NCI-H524 (cell line): Measurements from ENCODE around the gene NRM.

Source experiments
- DNase-seq, 2 experiments: peaks; one replicate each; lab custom pipeline; 2025; lab: John Stamatoyannopoulos, UW

The NRM gene

GRCh38 chr6:30688569-30688968, 2.2 kb downstream of the NRM start:
- DNase-seq = no peak

DNA sequence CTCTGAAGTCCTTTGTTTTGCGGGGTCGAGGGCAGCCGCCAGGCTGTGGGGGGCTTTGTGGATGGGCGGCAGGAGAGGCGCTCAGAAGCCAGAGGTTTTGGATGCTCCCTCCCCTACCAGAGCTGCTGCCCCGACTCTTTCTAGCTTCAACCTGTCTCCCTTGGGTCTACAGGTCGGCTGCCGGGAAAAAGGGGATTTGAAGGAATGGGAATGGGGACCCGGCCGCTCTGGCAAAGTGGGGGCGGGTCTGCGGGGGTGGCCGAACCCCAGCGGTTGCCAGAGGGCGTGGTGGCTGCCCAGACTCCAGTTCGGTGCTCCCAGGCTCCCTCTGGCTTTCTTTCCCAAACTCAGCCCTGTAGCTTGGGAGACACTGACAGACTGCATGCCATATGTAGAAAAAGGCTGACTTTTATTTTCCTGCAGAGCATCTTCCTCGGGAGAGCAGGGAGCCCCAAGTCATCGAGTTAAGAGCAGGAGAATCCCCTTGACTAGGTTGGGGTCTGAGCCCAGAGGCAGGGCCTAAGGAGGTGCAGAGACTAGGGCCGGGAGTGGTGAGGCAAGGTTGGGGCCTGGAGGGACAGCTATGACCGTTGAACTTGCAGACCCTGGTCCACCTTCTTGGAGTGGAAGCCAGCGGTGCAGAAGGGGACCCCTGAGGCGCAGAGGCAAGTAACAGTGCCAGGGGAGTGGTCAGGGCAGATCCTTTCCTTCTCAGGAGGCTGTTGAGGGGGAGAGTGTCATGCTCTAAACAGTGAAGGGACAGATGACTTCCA, 2.9 kb downstream of the NRM start:
- DNase-seq = peak in 1 of 2 experiments; percentile 31

DNA sequence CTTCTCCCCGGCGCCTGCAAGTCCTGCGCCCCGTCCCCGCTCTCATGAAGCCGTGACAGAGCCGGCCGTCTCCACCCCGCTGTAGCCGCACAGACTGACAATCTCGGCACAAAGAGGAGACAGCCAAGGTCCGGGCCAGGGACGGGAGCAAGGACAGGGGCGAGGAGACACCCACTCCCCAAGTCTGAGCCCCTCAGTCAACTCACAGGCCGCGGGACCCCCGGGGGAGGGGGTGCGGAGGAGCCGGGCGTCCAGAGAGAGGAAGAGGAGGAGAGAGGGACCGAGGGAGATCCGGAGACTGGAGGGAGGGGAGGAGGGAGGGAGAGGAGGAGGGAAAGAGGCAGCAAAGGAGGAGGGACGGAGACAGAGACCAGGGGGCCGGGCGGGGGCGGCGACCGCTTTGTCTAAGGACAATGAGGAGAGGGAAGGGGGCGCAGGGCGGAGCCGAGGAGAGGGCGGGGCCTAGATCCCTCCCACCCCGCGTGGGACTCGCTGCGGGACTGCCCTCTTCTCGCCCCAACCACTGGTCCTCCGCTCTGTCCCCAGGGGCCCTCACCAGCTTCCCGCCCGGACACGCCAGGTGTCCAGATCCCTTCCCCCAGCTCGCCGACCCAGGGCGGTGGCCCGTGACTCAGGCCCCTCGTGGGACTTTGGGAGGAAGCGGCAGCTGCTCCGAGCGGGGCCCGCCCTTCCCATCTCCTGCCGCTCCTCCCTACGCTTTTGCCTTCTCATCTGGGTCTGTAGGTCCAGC, 3.7 kb downstream of the NRM start:
- peak; percentile 76 to 82 for DNase-seq

- peak in 1 of 2 experiments; percentile 21 for DNase-seq
Observed at GRCh38 chr6:30686009-30686907, 4.5 kb downstream of the NRM start, which contains the start of gene PPP1R18. Gene PPP1R18, minus strand, starts transcription at chr6:30686645. Its CDS starts 627 bp downstream, at chr6:30686018.

DNA sequence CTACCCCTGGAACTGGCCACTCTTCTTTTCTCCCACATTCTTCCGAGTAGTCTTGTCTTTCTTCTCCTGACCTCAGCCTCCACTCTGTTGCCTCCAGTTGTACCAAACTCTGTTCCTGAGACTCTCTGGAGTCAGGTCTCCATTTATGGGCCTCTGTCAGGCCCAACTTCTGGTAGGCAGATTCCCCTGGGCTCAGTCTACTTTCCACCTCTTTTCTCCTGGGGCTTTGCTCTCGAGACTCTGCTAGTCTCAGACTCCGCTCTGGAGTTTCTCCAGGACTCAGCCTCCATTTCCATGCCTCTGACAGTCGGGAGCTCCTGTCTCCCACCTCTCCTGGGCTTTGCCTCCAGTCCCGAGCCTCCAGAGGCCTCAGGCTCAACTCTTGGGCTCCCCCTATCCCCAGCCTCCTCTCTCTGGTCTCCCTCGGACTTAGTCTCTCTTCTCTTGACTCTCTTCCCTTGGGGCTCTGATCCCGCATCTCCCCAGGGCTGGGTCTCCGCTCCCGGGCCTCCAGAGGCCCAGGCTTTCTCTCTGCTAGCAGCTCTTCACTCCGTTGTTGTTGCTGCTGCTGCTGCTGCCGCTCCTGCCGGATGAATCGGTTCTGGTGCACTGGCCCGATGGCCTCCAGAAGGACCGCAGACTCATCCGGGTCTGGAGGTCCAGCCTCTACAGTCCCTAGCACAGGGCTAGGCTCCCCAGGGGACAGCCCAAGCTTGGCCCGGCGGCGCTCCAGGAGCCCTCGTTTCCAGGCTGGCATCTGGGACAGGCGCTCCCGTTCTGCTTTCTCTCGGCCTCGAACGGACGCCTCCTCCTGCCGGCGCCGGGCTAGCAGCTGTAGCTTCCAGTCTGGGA, 5.4 kb downstream of the NRM start:
- no peak for DNase-seq

- no peak for DNase-seq
Observed at GRCh38 chr6:30684386-30685156, 6.2 kb downstream of the NRM start.

DNA sequence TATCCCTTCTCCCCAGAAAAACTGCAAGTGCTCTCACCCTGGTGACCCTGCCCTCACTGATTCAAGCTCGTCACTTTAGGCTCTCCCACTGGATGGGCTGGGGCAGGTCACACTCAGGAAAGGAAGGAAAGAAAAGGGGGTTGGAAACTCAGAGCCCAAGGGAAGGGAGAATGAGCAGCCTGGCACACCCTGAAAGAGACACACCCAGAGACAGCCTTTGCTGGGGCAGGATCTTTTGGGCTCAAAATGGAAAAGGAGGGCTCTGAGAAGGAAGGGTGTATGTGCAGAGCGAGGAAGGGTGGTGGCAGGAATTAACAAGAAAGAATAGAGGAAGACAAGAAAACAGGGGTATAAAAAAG, 6.8 kb downstream of the NRM start:
- DNase-seq = no peak

DNA sequence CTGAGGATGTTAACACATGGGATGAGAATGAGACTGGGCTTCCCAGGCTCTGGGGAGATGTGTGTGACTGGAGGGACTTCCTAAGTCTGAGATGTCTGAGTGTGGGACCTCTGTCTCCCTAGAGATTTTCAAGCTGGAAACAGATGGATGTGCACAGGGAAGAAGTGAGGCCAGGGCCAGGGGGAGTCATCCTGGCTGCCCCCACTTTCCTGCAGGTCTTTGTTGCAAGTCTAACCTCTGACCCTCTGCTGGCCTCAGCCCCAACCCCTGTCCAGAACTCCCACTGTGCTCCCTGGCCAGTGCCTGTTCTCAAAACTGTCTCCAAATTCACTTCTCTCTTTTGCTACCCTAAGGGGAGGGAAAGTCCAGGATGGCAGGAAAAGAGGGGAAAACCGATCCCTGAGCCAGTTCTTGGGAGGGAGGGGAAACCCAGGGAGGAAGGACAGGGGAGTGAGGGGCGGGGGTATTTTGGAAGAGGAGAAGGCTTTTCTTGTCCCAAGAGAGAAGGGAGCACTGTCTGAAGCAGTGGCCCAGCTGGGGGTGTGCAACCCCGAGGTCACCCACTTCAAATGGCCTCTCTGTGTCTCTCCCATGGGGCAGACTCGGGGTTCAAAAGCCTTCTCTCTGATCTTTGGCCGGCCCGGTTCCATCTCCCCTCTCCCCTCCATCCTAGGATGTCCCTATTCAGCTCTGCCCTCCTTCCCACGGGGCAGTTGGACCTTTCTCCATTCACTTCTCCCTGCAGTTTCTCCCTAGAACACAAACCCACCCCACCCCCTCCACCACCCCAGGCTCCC, 7.4 kb downstream of the NRM start:
- DNase-seq = no peak

- no peak for DNase-seq
Observed at GRCh38 chr6:30682143-30683117, 8.4 kb downstream of the NRM start.

DNA sequence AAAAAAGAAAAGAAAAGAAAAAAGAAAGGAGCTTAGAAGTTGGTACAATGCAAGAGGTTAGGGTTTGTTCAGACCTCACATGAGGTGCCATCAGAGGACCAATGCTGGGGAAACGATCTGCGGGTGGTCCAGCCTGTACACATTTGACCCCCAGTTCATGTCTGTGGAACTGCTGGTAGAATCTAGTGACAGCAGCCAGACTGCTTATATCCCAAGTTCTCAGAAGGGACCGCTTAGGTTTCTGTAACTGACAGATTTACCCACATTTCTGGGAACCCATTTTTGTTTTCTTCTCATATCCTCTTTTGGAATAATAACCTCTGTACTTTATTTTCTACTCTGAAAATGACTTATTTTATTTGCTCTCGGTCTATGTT, 9.0 kb downstream of the NRM start:
- DNase-seq = no peak

- peak; percentile 89 to 96 for DNase-seq
Observed at GRCh38 chr6:30679765-30680535, 10.8 kb downstream of the NRM start.

DNA sequence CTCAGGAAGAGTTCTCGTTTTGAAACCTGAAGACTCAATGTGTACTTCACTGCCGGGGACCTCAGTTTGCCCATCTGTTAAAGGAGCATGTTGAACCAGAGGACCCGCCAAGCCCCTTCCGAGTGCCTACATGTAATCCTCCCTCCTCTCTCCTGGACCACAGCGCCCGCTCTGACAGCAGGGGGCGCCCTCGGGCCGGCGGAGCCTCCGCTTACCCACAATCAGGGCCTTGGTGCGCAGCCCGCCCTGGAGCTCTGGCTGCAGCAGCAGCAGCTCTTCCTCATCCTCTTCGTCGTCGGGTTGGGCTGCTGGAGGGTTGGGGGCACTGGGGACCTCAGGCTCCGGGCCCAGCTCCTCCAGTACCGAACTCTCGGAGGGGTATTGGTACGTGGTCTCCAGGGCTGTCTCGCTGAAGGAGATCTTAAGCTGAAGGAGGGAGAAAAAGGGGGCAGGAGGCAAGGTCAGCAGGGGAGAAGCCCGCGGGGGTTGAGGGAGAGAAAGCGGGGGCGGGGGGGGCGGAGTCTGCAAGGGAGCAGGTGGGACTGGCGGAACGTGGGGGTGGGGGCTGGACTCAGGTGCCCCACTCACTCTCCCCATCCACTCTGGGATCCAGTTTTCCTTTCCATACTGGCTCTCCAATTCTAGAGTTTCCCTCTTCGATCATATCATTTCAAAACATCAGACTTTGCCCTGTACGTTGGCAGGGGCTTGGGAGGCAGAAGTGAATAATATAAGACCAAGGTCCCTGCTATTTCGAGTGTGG, 11.6 kb downstream of the NRM start:
- peak; percentile 42 to 78 for DNase-seq

DNA sequence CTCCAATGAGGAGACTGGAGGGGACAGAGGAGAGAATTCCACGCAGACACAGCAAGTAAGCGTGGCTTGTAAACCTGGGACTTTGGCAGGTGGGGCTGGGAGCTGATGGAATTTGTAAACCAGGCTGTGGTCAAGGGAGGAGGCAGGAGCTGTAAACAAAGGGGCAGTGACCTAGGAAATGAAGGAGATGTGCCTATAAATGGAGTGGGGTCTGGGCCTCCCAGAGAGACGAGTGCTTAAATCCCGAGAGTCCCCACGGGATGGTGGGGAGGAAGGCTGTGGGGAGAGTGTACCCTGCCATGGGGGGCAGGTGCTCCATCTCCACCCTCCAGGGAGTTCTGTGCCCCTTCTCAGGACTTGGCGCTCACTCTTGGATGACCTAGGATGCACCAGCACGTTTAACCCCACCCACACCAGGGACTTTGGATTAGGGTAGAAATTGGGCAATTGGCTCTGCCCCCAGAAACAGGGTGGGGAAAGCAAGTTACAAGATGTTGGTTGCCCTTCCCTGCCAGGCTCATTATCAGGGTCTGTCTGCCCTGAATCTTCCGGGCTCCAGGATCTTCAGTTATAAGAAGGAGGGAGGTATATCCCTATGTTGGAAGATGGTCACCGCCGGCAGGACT, 14.0 kb downstream of the NRM start:
- DNase-seq = no peak

DNA sequence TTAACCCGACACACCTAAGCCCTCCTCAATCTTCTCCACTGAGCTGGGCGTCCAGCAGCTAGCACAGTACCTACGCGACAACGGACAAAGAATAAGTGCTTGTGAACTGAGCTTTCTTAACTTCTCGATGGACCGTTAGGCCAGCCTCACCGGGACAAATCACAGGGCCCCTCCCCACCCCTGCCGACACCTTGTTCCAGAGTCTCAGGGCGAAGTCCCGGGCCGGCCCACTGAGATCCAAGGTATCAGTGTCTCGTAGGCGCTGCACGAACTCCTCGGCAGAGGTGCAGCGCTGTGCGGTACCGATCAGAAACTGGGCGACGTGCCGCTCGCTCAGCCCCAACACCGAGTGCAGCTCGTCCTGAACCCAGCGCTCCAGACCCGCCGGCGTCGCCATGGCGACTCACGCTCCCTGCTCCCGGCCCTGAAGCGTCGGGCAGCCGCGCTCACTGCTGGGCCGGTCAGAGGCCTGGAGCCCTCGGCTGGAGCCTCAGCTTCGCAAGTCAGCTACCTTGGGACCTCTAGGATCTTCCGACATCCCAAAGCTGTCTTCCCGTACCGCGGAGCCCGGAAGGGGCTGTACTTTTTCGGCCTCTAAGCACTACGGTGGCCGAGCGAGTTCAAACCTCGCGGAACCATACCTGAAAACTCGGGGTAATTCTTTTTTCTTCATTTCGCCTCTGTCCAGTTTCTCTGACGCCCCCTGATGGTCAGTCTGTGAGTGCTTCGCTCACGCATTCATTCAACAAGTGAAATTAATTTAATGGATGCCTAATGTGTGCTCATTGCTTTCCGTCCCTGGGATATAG, 18.1 kb downstream of the NRM start, which contains the start of gene DHX16:
Gene DHX16 (minus strand): TSS at position 562 of the 809 bp plus-strand sequence. CDS start 165 bp downstream, at position 397.
- DNase-seq = peak; percentile 88 to 96

DNA sequence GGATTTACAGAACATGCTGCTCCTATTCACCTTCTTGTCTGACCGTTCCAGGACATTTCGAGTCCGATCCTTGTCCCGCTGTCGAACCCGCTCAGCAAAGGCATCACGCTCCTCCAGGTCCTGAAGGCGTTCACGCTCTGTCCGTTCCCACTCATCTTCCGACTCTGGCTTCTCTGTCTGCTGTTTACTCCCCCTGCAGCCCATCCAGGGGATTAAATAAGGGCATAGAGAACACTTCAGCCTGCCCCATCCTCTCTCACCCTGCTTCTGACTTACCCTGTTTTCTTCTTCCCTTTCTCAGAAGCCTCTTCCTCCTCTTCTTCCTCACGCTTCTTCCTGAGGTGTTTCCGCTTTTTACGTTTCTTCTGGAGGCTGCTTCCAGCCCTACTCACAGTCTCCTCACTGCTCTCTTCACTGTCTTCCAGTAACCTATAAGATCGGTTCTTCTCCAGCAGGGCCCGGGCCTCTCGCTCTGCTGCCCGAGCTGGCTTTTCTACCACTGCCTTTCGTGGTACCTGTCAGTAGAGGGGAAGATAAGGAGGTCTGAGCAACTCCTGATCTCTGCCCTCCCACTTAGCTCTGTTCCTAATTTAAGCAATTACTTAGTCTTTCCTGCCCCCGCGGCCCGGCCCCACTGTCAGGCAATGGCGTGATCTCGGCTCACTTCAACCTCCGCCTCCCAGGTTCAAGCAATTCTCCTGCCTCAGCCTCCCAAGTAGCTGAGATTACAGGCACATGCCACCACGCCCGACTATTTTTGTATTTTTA, 19.8 kb downstream of the NRM start:
- no peak for DNase-seq
